ENCODE results near the gene GCNT1.
"Not testable (repeated sequence)": the region's sequence is repeated elsewhere in the genome, so short reads cannot be mapped to it uniquely, and the experiment has no call there.

GCNT1 gene

DNA sequence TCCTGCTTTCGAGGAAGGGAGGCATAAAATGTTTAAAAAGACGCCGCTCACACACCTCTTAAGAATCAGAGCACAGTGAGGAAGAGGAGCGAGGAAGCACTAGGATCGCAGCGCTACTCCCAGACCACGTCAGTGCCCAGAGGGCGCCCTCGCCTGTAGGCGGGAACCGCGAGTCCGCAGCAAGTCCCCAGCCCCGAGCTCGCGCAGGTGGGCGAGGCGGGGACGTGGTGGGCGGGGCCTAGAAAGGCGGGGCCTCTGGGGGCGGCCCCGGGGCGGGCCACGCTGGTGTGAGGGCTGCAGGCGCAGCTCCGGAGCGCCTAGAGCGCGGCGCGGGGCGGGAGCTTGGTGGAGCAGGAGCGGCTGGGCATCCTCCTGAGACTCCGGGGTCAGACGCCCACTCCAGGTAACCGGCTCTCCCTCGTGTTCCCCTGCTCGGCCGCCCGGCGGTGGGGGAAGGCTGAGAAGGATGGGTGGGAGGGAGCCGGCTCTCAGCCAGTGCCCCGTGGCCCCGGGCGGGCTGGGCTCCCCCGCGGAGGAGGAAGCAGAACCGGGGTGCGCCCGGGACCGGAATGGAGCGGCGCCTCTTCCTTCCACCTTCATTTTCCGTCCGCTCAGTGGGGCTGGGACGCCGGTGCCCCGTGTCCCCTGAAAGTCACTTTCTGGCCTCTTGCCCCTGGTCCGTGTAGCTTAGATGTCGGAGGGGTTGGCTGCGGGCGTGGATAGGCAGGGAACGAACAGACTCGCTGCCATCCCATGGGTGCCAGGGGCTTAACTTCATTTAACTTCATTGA lies at the start of gene GCNT1:
TSS of gene GCNT1 (plus strand) at position 280 of the 791 bp plus-strand sequence. CDS start 43,200 bp downstream, outside the sequence.
- peak; percentile 92 for DNase-seq

DNA sequence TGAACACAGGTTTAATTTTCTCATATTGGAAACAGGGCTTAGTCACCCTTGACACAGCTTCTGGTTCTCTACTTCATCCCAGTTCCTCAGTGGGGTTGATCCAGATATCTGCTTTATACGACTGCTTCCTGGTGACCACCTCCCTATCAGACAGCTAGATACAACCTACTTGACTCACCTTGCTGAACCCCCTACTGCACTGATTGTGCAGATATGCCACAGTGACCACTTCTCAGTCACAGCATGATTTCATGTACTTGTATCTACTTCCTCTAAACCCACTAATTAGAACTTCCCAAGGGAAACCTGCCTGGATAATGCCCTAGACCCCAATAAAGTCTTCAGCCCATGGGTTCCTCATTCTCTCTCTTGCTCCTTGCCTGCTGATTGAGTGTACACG lies 46.3 kb upstream of the GCNT1 start:
- DNase-seq = no peak

DNA sequence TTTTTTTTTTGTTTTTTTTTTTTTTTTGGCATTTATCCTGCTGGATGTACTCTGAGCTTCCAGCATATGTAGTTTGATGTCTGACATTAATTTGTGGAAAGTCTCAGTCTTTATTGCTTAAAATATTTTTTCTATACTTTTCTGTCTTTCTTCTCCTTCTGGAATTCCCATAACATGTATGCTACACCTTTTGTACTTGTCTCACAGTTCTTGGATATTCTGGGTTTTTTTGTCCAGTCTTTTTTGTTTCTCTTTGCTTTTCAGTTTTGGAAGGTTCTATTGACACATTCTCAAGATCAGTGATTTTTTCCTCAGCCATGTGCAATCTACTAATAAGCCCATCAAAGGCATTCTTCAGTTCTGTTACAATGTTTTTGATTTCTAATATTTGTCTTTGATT lies 45.3 kb upstream of the GCNT1 start:
- DNase-seq = no peak

DNA sequence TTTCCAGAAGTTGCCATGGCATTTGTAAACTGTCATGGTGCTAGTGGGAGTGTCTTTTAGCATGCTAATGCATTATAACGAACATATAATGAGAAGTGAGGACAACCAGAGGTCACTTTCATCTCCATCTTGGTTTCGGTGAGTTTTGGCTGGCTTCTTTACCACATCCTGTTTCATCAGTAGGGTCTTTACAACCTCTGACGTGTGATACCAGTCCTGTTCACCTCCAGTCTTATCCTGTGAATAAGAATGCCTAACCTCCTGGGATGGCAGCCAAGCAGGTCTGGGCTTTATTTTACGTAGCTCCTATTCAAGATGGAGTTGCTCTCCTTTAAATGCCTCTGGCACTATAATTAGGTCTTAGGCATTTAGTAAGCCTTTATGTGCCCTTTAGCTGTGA lies 44.3 kb upstream of the GCNT1 start:
- no peak for DNase-seq

DNA sequence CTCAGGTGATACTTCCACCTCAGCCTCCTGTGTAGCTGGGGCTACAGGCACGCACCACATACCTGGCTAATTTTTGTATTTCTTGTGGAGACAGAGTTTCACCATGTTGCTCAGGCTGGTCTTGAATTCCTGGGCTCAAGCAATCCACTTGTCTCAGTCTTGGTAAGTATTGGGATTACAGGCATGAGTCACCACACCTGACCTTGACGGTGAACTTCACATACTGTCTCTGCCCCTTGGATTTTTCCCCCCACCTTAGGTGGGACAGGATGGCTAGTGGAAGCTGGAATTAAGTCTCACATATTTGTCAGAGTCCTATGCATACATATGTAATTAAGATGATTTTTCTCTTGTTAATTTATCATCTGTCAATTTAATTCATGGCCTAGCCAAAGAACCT lies 43.8 kb upstream of the GCNT1 start:
- DNase-seq = no peak

DNA sequence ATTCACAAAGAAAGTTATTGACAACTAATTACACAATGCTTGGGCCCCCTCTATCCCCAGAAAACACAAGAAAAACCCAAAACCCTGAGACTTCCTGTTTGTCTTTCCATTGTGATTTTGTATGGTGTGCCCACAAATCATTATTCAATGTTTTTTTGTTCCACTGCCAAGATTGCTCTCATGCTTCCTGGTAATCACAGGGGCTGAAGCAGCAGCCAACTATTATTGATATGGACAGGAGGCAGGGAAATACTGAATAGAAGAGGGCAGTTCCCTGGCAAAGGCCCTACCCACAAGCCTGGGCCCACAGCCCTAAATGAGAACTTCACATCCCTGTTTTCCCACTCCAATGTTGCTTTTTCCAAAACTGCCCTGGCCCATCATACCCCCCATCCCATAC lies 43.3 kb upstream of the GCNT1 start:
- DNase-seq = no peak

DNA sequence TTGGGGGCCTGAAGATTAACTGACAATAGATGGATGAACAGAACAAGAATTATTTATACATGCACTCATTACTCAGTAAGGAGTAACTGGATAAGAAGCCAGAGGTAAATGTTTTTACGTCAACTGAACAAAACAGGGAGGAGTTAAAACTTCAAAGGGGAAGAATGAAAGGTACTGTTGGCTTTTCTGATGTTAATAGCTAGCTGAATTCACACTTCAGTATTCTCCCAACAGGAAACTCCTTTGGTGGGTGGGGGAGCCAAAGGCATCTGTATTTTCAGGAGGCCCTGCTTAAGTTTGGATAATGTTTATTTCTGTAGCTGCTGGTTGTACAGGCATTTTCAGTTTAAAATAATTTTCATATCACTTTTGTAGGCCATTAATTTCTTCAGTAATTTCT lies 41.6 kb upstream of the GCNT1 start:
- no peak for DNase-seq

DNA sequence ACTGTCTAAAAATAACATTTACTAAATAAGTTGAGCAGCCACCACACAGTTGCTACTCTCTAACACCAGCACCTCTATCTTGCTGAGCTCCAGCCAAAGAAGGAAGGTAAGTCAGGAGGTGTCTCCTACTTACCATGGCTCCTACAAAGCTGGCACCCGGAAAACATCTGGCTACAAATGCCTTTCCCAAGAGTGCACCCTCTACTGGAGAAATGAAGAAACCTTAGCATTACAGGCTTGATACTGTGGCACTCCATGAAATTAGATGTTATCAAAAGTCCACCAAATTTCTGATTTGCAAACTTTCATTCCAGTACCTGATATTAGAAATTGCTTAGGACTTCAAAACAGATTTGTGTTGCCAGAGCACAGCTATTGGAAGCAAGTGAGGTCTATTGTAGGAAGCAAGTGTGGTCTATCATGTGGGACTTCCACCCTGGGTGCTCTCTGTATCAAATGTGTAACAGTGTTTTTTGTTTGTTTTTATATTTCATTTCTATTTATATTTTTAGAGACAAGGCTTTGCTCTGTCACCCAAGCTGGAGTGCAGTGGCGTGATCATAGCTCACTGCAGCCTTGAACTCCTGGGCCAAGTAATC lies 39.1 kb upstream of the GCNT1 start:
- DNase-seq = no peak

DNA sequence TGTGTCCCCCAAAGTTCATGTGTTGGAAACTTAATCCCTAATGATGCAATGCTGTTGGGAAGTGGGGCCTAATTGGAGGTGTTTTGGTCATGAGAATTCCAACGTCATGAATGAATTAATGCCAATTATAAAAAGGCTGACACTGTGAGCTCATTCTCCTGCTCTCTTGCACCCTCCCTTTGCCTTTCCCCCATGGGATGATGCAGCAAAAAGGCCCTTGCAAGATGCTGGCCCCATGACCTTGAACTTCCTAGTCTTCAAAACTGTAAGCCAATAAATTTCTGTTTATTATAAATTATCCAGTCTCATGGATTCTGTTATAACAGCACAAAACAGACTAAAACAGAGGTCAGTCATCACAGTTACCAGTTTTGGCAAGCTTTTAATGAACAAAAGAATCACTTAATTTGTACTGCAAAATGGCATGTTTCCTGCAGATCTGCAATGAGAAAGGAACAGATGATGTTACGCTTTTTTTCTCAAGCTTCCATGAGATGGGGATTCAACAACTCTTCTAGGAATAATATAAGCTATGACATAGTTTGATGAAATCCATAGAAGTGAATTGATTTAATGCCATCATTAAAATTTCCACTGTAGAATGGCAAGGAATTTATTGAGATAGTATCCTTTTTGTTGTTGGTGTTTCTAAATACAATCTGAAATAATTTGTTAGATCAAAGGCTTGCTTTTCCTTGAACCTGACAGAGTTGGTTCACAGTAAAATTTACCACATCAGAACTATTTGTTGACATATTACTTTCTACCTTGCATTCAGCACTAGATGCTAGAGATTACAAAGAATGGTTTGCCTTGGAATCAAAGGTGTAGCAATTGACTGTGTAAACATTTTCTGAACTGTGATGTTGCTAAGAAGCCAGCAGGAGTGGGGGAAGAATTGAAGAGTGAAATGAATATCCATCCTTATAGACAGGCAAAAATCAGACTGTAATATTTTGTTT lies 35.5 kb upstream of the GCNT1 start:
- DNase-seq = no peak

DNA sequence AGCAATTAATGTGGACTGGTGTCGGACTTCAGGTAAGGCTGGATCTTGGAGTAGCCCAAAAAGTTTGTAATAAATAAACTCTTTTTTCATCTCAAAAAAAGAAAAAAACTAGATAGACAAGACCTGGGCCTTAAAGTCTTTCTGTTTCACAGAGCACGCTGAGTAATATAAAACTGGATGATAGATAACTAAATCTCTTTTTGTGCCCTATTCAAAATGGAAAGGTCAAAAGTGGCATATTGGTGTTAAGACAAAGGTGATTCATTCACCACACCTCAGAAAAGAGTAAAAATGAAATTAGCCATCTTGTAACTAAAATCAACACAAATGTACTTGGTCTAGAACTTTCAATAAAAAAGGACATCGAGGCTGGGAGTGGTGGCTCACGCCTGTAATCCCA lies 34.5 kb upstream of the GCNT1 start:
- no peak for DNase-seq

DNA sequence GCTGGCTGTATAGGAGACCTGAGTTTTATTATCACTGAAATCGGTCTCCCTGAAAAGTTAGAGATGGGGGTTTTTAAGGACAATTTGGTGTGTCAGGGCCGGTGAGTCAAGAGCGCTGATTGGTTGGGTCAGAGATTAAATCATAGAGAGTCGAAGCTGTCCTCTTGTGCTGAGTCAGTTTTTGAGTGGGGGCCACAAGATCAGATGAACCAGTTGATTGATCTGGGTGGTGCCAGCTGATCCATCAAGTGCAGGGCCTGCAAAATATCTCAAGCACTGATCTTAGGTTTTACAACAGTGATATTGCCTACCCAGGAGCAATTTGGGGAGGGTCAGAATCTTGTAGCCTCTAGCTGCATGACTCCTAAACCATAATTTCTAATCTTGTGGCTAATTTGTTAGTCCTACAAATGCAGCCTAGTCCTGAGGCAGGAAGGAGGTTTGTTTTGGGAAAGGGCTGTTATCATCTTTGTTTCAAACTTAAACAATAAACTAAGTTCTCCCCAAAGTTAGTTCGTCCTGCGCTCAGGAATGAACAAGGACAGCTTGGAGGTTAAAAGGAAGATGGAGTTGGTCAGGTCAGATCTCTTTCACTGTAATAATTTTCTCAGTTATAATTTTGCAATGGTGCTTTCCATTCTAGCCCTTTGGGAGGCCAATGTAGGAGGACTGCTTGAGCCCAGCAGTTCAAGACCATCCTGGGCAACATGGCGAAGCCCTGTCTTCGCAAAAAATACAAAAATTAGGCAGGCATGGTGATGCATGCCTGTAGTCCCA lies 33.1 kb upstream of the GCNT1 start:
- DNase-seq = no peak

DNA sequence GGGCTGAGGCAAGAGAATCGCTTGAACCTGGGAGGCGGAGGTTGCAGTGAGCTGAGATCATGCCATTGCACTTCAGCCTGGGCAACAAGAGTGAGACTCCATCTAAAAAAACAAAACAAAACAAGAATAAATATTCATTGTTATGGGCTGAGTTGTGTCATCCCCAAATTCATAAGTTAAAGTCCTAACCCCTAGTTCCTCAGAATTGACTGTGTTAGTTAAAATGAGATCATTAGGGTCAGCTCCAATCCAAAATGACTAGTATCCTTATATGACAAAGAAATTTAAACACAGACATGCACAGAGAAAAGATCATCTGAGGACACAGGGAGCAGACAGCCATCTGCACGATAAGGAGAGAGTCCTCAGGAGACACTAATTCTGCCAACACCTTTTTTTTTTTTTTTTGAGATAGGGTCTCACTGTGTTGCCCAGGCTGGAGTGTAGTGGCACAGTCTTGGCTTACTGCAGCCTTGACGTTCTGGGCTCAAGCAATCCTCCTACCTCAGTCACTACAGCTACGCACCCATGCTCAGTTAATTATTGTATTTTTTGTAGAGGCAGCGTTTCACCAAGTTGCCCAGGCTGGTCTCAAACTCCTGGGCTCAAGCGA lies 32.1 kb upstream of the GCNT1 start:
- no peak for DNase-seq

DNA sequence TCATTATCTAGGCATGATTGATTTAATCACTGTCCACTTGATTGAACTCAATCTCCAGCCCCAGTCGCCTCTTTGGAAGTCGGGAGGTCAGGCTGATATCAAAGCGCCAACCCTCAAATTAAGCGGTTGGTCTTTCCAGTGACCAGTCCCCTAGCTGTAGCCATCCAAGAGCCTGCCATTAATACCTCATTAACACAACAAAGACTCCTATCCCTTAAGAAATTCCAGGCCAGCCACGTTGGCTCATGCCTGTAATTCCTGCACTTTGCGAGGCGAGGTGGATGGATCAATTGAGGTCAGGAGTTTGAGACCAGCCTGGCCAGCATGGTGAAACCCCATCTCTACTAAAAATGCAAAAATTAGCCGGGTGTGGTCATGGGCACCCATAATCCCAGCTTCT lies 27.4 kb upstream of the GCNT1 start:
- no peak for DNase-seq

DNA sequence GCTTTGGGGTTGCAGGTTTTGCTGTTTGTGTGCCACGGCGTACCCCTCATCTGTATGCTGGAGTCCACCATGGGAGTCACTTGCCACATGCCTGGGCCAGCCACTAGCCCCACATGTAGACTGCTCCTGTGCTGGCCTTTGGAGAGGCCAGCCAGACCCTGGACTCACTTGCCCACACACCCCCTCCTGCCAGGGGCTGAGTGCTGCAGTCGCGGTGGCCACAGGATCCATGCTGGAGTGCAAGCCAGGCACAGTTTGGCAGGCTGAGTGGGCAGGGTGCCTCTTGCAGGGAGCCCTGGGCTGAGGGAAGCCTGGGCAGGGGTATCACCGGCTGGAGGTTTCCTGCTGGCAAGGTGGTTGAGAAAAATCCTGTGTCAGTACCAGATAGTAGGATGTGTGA lies 25.6 kb upstream of the GCNT1 start:
- DNase-seq = no peak

DNA sequence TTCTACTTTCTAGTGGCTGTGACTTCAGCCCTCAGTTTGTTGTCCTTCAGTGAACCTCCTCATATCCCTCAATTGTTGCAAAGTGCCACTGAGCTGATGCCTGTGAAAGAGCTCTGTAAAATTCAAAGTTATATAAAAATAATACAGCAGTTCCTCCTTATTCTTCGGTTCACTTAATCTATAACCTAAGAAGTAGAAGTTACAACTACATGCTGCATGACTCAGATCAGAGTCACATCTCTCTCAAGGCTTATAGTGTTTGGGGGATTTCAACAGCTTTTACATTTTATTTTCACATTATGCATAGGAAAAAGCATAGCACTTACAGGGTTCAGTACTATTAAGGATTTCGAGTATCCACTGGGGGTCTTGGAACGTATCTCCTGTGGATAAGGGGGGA lies 25.1 kb upstream of the GCNT1 start:
- no peak for DNase-seq

DNA sequence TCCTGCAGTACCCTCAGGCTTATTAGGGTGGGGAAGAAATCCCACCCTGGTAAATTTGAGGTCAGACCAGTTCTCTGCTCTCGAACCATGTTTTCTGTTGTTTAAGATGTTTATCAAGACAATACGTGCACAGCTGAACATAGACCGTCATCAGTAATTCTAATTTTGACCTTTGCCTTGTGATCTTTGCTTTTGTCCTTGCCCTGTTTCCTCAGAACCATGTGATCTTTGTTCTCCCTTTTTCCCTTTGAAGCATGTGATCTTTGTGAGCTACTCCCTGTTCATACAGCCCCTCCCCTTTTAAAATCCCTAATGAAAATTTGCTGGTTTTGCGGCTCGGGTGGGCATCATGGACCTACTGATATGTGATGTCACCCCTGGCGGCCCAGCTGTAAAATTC lies 24.1 kb upstream of the GCNT1 start:
- not testable (repeated sequence) for DNase-seq

DNA sequence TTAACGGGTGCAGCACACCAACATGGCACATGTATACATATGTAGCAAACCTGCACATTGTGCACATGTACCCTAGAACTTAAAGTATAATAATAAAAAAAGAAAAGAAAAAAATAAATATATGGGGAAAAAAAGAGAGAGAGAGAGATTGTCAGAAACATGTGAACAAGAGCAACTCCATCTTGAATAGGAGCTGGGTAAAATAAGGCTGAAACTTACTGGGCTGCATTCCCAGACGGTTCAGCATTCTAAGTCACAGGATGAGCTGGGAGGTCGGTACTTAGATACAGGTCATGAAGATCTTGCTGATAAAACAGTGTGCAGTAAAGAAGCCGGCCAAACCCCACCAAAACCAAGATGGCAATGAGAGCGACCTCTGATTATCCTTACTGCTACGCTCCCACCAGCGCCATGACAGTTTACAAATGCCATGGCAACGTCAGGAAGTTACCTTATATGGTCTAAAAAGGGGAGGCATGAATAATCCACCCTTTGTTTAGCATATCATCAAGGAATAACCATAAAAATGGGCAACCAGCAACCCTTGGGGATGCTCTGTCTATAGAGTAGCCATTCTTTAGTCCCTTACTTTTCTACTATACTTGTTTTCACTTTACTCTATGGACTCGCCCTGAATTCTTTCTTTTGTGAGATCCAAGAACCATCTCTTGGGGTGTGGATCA lies 21.8 kb upstream of the GCNT1 start:
- not testable (repeated sequence) for DNase-seq

DNA sequence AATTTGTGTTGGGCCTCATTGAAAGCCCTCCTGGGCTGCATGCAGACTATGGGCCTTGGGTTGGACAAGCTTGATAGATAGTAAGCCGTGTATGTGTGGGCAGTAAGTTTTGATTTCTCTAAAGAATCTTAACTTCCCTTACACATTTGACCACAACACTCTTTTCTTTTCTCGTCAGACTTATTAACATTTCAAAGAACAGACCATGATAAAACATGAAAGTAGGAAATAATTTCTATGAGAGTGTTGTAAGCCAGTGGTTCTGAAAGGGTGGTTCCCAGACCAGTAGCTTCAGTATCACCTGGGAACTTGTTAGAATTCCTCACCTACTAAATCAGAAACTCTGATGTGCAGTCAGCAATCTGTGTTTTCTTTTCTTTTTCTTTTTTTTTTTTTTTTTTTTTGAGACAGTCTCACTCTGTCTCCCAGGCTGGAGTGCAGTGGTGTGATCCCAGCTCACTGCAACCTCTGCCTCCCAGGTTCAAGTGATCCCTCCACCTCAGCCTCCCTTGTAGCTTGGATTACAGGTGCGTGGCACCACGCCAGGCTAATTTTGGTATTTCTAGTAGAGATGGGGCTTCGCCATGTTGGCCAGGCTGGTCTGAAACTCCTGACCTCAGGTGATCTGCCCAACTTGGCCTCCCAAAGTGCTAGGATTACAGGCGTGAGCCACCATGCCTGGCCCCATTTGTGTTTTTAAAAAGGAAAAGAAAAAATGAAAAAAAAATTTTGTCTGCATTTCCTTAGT lies 20.0 kb upstream of the GCNT1 start:
- no peak for DNase-seq

DNA sequence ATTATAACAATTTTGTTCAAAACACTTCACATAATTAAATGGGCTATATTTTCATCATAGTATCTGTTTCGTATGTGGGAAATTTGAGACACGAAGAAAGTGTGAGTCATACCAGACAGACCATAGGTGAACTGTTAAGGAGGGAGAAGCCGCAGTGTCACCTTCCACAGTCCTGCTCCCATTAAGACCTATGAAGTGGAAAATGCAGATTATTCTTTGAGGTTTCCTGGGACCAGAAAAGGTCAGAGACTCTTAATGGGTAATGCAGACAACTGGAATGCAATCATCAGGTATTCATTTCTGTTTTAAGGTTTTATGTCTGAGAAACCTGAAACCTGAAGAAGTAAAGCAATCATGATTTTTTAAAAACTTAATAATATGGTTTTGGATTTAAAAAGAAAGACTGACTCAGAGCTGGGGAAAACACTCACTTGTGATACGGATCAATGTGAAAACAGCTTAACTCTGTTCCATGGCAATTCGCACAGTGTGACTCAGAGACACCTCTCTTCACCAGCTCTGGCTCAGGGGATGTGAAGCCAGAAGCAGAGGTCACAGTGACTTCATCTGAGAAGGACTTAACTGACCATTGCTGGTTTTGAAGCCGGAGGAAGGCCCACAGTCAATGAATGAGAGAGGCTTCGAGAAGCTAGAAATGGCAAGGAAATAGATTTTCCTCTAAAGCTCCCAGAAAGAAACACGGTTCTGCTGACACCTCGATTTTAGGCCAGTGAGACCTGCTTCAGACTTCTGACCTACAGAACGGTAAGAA lies 17.2 kb upstream of the GCNT1 start:
- peak; percentile 45 for DNase-seq

DNA sequence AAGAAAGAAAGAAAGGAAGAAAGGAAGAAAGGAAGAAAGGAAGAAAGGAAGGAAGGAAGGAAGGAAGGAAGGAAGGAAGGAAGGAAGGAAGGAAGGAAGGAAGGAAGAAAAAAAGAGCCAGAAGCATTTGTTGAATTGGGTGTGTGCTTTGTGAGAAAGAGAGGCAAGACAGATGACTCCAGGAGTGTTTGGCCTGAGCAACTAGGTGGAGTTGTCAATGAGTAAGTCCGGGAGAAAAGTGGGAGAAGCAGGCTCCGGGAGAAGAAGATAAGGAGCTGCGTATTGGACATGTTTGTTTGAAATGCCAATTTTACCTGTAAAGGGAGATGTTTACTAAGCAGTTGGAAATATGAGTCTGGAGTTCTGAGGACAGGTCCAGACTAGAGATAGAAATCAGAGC lies 15.1 kb upstream of the GCNT1 start:
- DNase-seq = no peak

All from activated CD4-positive, CD25-positive, alpha-beta regulatory T cell treated with anti-CD3 and anti-CD28 coated beads, Interleukin-2, amount 50 U/mL, for 72 hours (primary cell).